GM19351 (cell line): ENCODE data around the gene SSH3.
"Not testable (repeated sequence)": the region's sequence is repeated elsewhere in the genome, so short reads cannot be mapped to it uniquely, and the experiment has no call there.

Experiments
- ATAC-seq: cut with Tn5 transposase; IDR thresholded peaks from one replicate; pipeline ENCODE4 v1.9.1; 2021; ENCODE audit warnings: mild to moderate bottlenecking, moderate library complexity; ENCODE audit not compliant: unreplicated experiment

Gene SSH3

DNA sequence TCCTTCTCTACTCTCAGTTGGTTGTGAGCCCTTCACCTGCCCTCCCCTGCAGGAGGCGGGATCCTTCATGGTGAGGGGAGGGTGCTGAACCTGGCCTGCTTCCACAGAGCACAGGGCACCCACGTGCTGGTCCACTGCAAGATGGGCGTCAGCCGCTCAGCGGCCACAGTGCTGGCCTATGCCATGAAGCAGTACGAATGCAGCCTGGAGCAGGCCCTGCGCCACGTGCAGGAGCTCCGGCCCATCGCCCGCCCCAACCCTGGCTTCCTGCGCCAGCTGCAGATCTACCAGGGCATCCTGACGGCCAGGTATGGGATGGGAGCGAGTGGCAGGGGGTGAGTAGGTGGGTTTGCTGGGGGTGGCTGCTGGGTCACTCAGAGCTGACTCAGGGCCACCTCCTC, 6.3 kb downstream of the SSH3 start:
- ATAC-seq: no peak

GRCh38 chr11:67310246-67311050, 7.1 kb downstream of the SSH3 start:
- ATAC-seq: no peak

DNA sequence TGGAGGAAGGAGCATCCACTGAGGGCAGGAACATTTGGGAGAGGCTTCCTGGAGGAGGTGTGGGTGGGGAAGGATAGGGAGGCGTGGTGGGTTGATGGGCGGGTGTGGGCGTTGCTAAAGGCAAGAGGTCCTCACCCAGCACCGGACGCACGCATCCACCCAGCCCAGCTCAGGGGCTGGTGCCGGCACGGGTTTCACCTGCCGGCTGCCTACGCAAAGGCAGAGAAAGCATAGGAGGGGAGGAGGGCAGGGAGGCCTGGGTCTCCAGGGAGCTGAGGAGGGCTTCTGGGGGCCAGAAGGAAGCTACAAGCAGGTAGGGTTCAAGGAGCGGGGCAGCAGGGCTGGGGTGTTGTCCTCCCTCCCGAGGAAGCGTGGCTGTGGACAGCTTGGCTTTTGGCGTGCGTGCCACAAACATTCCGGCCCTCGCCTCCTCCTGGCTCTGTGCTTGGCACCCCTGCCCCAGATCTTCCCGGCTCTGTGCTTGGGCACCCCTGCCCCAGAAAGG, 7.8 kb downstream of the SSH3 start:
- no peak for ATAC-seq

DNA sequence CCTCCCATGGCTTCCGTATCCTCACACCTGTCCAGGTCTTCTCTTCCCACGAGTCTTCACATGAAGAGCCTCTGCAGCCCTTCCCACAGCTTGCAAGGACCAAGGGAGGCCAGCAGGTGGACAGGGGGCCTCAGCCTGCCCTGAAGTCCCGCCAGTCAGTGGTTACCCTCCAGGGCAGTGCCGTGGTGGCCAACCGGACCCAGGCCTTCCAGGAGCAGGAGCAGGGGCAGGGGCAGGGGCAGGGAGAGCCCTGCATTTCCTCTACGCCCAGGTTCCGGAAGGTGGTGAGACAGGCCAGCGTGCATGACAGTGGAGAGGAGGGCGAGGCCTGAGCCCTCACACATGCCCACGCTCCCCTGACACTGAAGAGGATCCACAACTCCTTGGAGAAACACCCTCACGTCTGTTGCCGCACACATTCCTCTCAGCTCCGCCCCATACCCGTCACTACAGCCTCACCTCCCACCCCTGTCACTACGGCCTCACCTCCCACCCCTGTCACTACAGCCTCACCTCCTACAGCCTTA, 8.3 kb downstream of the SSH3 start:
- ATAC-seq: no peak

DNA sequence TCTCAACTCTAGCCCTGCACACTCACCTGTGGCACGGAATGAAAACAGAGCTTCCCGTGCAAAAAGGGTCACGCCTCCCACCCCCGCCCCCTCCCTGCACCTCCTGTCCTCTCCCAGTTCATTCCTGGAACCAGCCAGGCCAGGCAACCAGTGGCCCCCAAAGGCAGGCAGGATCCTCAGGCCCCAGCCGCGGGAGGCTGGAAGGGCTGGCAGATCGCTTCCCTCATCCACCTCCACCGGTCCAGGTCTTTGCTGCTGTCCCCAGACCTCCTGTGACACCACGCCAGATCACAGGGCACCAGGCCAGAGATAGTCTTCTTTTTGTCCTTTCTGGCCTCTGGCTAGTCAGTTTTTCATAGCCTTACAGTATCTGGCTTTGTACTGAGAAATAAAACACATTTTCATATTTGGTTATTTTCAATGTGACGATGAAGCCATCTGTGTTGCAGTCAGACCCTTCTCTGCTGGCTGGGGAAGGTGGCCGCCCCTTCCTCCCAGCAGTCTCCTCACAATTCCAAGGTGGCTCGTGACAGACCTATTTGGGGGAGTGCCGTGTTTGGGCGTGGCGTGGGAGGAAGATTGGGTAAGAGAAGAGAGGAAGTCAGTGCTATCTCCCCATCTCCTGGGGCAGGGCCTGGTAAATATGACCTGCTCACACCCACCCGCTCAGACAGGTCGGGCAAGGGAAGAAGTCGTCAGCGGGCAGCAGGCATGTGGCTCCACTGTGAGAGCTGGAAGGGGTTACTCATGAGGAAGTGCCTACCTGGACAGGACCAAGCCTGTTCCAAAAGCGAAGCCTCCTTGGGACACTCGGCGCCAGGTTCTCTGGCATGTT, 9.1 kb downstream of the SSH3 start:
- no peak for ATAC-seq

GRCh38 chr11:67313125-67313890, 10.0 kb downstream of the SSH3 start:
- no peak for ATAC-seq

DNA sequence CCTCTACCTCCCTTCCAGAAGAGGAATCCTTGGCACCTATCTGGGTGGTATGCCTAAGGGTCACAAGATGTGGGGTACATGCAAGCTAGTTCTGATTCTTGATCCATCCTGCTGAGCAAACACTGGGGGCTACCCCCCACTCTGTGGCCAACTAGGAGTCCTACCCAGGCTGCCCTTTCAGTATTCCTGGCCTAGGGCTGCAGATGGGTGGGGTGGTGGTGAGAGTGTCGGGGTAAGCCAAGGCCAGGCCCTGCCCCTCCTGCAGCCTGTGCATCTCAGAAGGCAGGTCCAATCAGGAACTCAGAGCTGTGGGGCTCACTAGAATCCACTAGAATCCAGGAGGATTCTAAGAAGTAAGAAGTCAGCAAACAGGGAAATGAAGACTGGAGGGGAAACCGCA, 10.9 kb downstream of the SSH3 start:
- no peak for ATAC-seq

DNA sequence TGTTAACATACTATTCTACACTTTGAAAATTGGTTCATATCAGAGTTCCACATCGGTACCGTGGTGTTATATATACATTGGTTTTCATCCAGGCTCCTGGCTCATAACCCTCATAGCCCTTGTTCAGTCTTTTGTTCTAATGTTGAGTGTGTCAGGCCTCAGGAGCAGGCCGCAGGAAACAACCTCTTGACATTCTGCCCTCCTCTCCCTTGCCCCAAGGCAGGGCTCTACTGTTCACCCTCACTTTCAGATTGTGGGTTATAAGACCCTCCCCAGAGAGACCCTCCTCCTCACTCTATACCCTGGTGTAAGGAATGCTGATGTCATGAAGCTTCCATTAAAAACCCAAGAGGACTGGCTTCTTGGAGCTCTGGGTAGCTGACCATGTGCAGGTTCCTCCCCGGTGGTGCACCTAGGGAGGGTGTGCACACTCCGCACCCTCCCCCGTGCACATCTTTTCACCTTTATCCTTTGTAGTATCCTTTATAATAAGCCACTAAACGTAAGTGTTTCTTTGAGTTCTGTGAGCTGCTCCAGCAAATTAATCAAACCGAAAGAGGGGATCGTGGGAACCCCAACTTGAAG, 12.1 kb downstream of the SSH3 start:
- no peak for ATAC-seq

DNA sequence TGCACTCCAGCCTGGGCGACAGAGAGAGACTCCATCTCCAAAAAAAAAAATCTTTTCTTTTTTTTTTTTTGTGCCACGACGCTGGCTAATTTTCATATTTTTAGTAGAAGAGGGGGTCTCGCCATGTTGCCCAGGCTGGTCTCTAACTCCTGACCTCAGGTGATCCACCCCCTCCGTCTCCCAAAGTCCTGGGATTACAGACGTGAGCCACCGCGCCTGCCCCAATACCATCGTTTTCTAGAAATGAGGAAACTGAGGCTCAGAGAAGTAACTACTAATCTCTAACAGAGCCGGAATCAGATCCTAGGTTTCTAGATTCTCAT, 13.5 kb downstream of the SSH3 start:
- no peak for ATAC-seq

DNA sequence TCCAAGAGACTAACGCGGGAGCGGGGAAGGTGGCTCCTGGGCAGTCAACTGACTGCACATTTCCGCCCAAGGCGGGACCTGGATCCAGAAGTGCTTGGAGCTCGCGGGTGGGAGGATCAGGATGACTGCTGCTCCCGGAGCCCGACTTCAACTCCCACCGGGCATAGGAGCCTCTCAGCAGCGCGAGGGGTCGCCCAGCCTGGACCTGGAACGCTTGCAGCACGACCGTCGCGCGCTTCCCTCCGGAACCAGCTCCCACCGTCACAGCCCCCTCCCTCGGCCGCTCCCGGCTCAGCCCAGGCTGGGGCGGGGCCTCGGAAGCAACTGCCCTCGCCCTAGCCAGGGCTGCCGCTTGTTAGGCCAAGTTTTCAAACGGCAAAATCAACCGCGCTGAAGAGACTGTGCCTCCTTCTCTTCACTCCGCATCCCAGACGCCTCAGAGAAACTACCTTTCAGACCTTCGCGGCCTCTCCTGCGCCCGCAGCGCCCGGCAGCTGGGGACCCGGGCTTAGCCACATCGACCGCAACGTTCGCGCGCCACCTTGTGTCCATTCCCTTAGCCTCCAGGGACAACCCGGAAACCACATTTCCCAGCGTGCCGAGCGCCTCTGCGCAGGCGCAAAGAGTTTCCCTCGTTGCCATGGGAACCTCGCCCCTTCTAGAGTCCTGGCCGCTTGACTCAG, 14.0 kb downstream of the SSH3 start:
- ATAC-seq: peak; percentile 76

DNA sequence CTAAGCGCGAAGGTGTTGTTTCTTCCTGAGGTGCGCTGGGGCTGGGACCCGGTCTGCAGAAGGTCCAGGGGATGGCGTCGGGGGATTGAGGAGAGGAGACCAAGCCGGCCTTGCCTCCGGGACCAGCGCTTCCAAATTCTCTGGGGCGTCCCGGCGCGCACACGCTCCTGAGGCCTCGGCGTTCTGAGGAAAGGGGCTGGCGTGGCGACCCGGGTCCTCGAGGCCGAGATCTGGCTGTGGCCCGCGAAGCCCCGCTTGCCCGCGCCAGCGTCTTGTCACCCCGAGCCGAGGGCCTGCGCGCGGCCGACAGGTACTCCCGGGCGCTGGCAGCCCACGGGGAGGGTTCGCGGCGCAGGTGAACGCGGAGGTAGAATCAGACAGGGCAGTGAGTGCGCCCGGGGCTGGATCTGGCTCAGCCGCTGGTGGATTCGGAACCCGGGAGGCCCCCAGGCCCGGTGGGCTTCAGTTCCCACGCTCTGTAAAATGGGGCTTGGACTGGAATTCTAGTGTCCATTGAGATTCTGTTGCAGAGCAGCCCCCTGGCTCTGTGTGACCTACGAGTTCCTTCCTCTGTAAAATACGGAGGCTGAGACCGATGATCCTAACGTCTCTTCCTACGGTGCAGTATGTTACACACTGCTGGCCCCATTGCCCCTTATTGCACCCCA, 14.7 kb downstream of the SSH3 start:
- ATAC-seq: peak; percentile 10

DNA sequence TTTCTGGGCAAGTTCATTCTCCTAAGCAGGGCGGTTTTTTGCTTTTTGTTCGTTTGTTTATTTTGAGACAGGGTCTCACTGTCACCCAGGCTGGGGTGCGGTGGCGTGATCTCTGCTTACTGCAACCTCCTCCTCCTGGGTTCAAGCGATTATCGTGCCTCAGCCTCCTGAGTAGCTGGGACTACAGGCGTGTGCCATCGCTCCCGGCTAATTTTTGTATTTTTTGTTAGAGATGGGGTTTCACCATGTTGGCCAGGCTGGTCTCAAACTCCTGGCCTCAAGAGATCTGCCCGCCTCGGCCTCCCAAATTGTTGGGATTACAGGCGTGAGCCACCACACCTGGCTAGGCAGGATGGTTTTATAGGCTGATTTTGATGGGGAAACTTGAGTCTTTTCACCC, 15.5 kb downstream of the SSH3 start:
- ATAC-seq: not testable (repeated sequence)

- no peak for ATAC-seq
These were observed 16.7 kb downstream of the SSH3 start for GRCh38 chr11:67320011-67320410.

GRCh38 chr11:67320691-67321090, 17.4 kb downstream of the SSH3 start:
- no peak for ATAC-seq

DNA sequence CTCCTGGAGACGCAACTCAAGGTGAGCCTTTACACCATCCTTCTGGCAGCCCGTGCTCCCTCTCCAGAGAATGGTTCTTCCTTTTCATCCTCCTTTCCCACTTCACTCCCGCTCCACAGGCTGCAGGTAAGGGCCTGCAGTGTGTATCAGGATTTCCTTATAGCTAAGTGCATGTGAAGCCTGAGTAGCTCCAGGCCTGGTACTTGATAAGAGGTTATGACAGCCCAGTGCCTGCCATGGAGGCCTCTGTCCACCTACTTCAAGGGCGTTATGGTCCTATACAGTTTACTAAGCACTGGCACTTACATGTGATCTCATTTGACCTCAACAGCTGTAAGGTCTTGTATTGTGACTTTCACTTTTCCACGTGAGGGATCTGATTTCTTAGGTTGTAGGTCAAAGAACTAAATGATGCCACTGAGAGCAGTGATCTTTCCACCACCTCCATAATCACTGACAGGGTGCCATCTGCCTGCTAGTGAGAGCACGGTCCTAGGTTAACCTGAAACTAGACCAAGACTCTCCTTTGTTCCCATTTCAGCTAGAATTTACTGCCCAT, 18.1 kb downstream of the SSH3 start:
- no peak for ATAC-seq

DNA sequence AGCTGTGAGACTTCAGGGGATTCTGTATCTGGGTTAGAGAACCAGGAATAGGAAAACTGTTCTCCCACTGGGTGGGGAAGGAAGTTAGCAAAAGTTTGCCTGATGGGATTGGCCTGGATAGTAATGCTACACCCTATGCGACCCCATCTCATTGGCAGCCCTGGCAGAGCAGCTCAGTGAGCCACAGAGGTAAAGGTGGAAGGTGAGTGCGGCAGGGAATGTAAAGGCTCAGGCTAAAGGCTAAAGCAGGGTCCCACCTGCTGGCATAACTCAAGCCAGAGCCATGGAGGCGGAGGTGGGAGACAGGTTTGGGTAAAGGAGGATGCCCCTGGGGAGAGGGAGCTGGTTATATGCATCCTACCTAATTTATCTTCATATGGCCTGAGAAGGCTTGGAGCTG, 18.7 kb downstream of the SSH3 start:
- ATAC-seq: no peak

DNA sequence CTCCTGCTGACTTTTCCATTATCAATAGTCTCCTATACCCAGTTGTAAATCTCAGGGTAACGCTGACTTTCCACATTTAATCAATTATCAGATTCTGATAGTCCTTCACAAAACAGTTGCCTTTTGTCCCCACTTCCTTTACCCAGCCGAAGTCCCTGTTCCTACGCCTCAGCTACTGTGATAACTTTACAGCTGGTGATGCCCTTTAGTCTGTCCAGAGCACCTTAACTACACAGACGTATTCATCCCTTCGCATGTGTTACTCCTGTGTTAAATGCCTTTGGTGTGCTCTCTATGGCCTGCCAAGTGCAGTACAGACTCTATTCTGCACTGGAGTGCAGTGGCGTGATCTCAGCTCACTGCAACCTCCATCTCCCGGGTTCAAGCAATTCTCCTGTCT, 20.2 kb downstream of the SSH3 start:
- ATAC-seq: no peak

GRCh38 chr11:67332081-67332691, 28.9 kb downstream of the SSH3 start:
- no peak for ATAC-seq

GRCh38 chr11:67337257-67337656, 33.9 kb downstream of the SSH3 start:
- no peak for ATAC-seq
